ENCODE data around the gene SPATS2.

SPATS2 gene

GRCh38 chr12:49348781-49349180 is 18.5 kb upstream of the SPATS2 start:
- no peak for TF ChIP-seq CTCF (IDR thresholded peaks at IDR 0.05; ENCODE audit: low read depth, low read length)
- no peak for DNase-seq (ENCODE audit: extremely low read depth, low read depth)

- TF ChIP-seq CTCF (IDR thresholded peaks at IDR 0.05; ENCODE audit: low read depth, low read length) = no peak
- DNase-seq (ENCODE audit: extremely low read depth, low read depth) = no peak
Observed at GRCh38 chr12:49349266-49349665, 18.0 kb upstream of the SPATS2 start.

- TF ChIP-seq CTCF (IDR thresholded peaks at IDR 0.05; ENCODE audit: low read depth, low read length) = no peak
Observed at GRCh38 chr12:49352351-49352750, 14.9 kb upstream of the SPATS2 start.

GRCh38 chr12:49355913-49356312 is 11.3 kb upstream of the SPATS2 start:
- no peak for DNase-seq (ENCODE audit: extremely low read depth, low read depth)
- TF ChIP-seq CTCF (IDR thresholded peaks at IDR 0.05; ENCODE audit: low read depth, low read length) = no peak

More at GRCh38 chr12:49352351-49352750, 14.9 kb upstream of the SPATS2 start:
- DNase-seq (ENCODE audit: extremely low read depth, low read depth) = no peak

DNA sequence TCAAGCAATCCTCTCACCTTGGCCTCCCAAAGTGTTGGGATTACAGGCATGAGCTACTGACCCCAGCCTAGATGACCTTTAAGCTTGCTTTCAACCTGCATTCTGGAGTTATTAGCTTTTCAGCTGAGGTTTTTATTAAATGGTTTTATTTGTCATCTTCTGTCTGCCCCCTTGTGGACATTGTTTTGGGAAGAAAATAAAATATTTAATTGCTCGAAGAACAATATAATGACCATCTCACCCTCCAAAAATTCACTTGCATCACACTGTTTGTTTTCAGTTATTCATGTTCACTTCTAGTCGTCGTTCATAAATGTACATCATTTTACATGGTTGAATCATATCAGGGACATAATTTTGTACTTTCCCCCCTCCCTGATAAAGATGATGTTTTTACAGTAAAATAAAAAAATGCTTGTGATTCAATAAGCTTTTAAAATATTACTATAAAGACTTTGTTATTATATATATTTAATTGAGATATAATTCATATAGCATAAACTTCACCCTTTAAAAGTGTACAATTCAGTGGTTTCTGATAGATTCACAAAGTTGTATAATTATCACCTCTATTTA is 10.1 kb upstream of the SPATS2 start:
- no peak for DNase-seq (ENCODE audit: extremely low read depth, low read depth)
- TF ChIP-seq CTCF (IDR thresholded peaks at IDR 0.05; ENCODE audit: low read depth, low read length) = peak; percentile 52

DNA sequence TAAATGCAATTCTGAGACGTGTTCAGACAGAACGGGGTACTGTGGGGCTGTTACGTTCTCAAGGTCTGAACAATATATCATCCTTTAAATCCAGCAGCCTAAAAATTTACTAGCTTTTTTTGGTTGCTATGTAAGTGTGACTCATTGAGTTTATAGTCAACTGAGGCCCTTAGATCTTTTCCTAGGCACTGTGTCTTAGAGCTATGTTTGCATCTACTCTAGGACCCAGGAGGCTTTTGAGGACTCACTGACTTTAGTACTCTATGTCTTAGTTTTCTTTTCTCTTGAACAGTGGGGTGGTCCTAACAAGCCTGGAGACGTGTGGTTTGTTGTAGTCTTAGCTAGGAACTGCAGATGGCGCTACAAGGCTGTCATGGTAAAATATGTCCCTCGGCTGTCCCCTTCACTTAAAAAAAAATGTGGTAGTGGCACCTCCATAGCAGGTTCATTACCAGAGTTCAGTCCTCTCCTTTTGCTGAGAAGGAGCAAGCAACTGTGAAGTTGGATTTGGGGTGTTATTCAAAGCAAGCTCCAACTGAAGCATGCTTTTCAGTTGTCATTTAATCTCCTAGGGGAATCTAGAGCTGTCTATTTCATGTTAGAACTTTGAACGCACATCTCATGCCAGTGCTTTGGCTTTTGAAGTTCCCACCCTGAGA is 8.7 kb upstream of the SPATS2 start:
- DNase-seq (ENCODE audit: extremely low read depth, low read depth) = no peak

More for the DNA sequence above, 8.7 kb upstream of the SPATS2 start:
- peak; percentile 79 for TF ChIP-seq CTCF (IDR thresholded peaks at IDR 0.05; ENCODE audit: low read depth, low read length)
